ENCODE measurements around the gene SPRYD3.

Gene SPRYD3

GRCh38 chr12:53105712-53106439 is 26.7 kb upstream of the SPRYD3 start:
- DNase-seq (ENCODE audit: low read depth), result no peak
- TF ChIP-seq, protein P1, sequence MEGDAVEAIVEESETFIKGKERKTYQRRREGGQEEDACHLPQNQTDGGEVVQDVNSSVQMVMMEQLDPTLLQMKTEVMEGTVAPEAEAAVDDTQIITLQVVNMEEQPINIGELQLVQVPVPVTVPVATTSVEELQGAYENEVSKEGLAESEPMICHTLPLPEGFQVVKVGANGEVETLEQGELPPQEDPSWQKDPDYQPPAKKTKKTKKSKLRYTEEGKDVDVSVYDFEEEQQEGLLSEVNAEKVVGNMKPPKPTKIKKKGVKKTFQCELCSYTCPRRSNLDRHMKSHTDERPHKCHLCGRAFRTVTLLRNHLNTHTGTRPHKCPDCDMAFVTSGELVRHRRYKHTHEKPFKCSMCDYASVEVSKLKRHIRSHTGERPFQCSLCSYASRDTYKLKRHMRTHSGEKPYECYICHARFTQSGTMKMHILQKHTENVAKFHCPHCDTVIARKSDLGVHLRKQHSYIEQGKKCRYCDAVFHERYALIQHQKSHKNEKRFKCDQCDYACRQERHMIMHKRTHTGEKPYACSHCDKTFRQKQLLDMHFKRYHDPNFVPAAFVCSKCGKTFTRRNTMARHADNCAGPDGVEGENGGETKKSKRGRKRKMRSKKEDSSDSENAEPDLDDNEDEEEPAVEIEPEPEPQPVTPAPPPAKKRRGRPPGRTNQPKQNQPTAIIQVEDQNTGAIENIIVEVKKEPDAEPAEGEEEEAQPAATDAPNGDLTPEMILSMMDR (conservative IDR thresholded peaks at IDR 0.05; ENCODE audit: control insufficient read depth, insufficient read depth, low read depth, low read length), result no peak
- no peak overlapping the region for H3K4me3 ChIP-seq (ENCODE audit: control insufficient read depth, low read depth, low read length)

GRCh38 chr12:53105256-53105655 is 26.1 kb upstream of the SPRYD3 start:
- TF ChIP-seq, protein P1 (conservative IDR thresholded peaks at IDR 0.05; ENCODE audit: control insufficient read depth, insufficient read depth, low read depth, low read length), result no peak
- no peak for DNase-seq (ENCODE audit: low read depth)
- H3K4me3 ChIP-seq (ENCODE audit: control insufficient read depth, low read depth, low read length), result no peak overlapping the region

DNA sequence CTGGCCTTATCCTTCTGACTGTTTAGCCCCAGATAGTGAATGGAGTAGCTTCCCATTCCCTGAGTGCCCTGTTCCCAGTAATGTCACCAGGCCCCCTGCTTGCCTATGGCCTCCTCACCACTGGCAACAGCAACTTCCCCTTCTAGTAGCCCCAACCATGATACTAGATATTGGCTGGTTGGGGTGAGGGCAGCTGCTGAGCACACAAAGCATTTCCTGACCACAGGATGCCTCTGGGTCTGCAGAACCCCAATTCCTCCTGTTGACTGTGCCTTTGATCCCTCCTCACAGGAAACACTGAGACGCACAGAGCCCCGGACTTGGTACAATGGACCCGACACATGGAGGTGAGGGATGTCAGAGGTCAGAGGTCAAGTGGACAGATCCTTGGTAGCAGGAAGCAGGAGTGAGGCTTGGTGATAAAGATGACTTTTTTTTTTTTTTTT is 24.7 kb upstream of the SPRYD3 start:
- TF ChIP-seq, protein P1 (conservative IDR thresholded peaks at IDR 0.05; ENCODE audit: control insufficient read depth, insufficient read depth, low read depth, low read length), result no peak
- DNase-seq (ENCODE audit: low read depth), result no peak
- no peak overlapping the region for H3K4me3 ChIP-seq (ENCODE audit: control insufficient read depth, low read depth, low read length)

DNA sequence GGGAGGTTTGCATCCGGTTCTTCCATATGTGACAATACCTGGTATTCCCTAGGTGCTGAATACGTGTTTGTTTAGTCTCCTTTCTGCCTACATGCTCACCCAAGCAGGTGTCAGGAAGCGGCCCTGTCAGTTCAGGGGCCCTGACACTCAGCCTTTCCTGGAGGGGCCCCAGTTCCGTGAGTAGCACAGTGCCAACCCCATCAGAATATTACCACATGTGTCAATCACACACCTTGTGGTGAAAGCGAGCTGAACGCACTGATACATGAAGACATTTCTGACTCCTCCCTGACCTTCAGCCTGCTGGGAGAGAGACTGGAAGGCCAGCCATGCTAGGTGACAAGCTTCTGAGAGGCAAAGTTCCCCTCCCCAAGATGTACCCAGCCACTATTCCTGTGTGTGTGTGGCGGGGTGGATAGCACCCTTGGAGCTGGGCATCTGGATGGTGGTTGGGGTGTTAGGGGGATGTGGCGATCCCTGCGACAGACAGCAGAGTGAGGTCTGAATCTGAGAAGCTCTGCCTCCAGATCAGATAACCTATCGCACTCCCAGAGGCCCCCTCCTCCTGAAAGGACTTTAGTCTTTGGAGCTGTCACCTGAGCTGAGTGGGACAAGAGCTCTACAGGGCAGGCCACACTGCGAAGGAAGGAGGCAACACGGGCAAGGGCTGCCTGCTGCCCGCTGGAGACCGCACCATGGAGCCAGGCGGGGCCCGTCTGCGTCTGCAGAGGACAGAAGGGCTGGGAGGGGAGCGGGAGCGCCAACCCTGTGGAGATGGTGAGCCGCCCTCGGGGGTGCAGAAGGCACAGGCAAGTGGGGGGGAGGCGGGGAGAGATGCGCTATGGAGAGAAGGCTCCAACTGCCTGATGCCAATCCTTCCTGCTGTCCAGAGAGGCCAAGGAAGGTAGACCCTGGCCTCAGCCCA is 24.0 kb upstream of the SPRYD3 start, which contains the start of gene SOAT2:
TSS of gene SOAT2 (plus strand) at position 604 of the 925 bp plus-strand sequence. CDS start at position 696, 92 bp downstream.
- TF ChIP-seq, protein P1 (conservative IDR thresholded peaks at IDR 0.05; ENCODE audit: control insufficient read depth, insufficient read depth, low read depth, low read length), result no peak
- DNase-seq (ENCODE audit: low read depth), result no peak

GRCh38 chr12:53101931-53102781 is 23.0 kb upstream of the SPRYD3 start:
- no peak overlapping the region for H3K4me3 ChIP-seq (ENCODE audit: control insufficient read depth, low read depth, low read length)
- no peak for DNase-seq (ENCODE audit: low read depth)
- TF ChIP-seq, protein P1 (conservative IDR thresholded peaks at IDR 0.05; ENCODE audit: control insufficient read depth, insufficient read depth, low read depth, low read length), result no peak

More for the DNA sequence above, 24.0 kb upstream of the SPRYD3 start, which contains the start of gene SOAT2:
- no peak within 1 kb of the TSS for H3K4me3 ChIP-seq (ENCODE audit: control insufficient read depth, low read depth, low read length)

GRCh38 chr12:53101266-53101665 is 22.1 kb upstream of the SPRYD3 start:
- no peak overlapping the region for H3K4me3 ChIP-seq (ENCODE audit: control insufficient read depth, low read depth, low read length)
- TF ChIP-seq, protein P1 (conservative IDR thresholded peaks at IDR 0.05; ENCODE audit: control insufficient read depth, insufficient read depth, low read depth, low read length), result no peak
- DNase-seq (ENCODE audit: low read depth), result no peak

Measured in fibroblast of mammary gland (primary cell).